GM23338 (cell line): ENCODE results near the gene GSTT4. TPM values are rescaled to one million over a fixed set of nuclear protein-coding genes. Genes with fewer than 3 reads are reported as not detected.

Experiments used
- ATAC-seq: fragments of 200-7000 bp; cut with Tn5 transposase; 3 replicates; pipeline ENCODE4 v1.9.1; 2020
- DNase-seq: peaks from one replicate; pipeline ENCODE4 v3.0.0-alpha.2; 2015; ENCODE audit warnings: low spot score
- H2AFZ ChIP-seq: fragments of 200-600 bp; sonication (generic); 2 replicates; pipeline ENCODE4 v1.8.0; 2016; ENCODE audit warnings: antibody characterized with exemption, mild to moderate bottlenecking, moderate library complexity
- H3F3A ChIP-seq: fragments of 200-600 bp; sonication (generic); replicated peaks from 2 replicates; pipeline ENCODE4 v1.8.0; 2017; ENCODE audit warnings: antibody characterized with exemption, mixed run types, low read depth
- H3K27ac ChIP-seq: fragments of 200-600 bp; sonication (generic); 2 replicates; pipeline ENCODE4 v1.6.1; 2016; ENCODE audit warnings: low read depth
- H3K27me3 ChIP-seq: fragments of 200-600 bp; sonication (generic); 2 replicates; pipeline ENCODE4 v1.8.0; 2016; ENCODE audit warnings: mild to moderate bottlenecking, mixed run types, moderate library complexity; ENCODE audit not compliant: insufficient read depth
- H3K36me3 ChIP-seq: fragments of 200-600 bp; sonication (generic); 2 replicates; pipeline ENCODE4 v1.8.0; 2016; ENCODE audit warnings: mild to moderate bottlenecking; ENCODE audit not compliant: insufficient read depth
- H3K4me1 ChIP-seq: fragments of 200-600 bp; sonication (generic); 2 replicates; pipeline ENCODE4 v1.8.0; 2016; ENCODE audit warnings: mild to moderate bottlenecking, moderate library complexity; ENCODE audit not compliant: insufficient read depth
- H3K4me2 ChIP-seq: fragments of 200-600 bp; sonication (generic); 2 replicates; pipeline ENCODE4 v1.7.1; 2017; ENCODE audit warnings: mixed run types
- H3K4me3 ChIP-seq: fragments of 200-600 bp; sonication (generic); 2 replicates; pipeline ENCODE4 v1.6.1; 2016; ENCODE audit warnings: mixed run types
- H3K79me2 ChIP-seq: fragments of 200-600 bp; sonication (generic); replicated peaks from 2 replicates; pipeline ENCODE4 v1.8.0; 2017; ENCODE audit warnings: mild to moderate bottlenecking; ENCODE audit not compliant: insufficient read depth
- H3K9me2 ChIP-seq: fragments of 200-600 bp; sonication (generic); 2 replicates; pipeline ENCODE4 v1.8.0; 2017; ENCODE audit not compliant: insufficient read depth
- H4K20me1 ChIP-seq: fragments of 200-600 bp; sonication (generic); replicated peaks from 2 replicates; pipeline ENCODE4 v1.8.0; 2017; ENCODE audit warnings: mild to moderate bottlenecking; ENCODE audit not compliant: insufficient read depth
- H3K27ac Mint-ChIP-seq: 2 replicates; pipeline ENCODE4 v1.8.0; 2020; ENCODE audit warnings: inconsistent platforms, mild to moderate bottlenecking, moderate library complexity, mixed read lengths
- H3K27me3 Mint-ChIP-seq: 3 replicates; pipeline ENCODE4 v1.8.0; 2022; ENCODE audit warnings: low read depth, mild to moderate bottlenecking, moderate library complexity, mixed read lengths, inconsistent platforms; ENCODE audit not compliant: insufficient read depth, poor library complexity
- H3K36me3 Mint-ChIP-seq: 3 replicates; pipeline ENCODE4 v1.8.0; 2021; ENCODE audit warnings: low read depth, mild to moderate bottlenecking, inconsistent platforms, moderate library complexity, mixed read lengths
- H3K4me1 Mint-ChIP-seq: 3 replicates; pipeline ENCODE4 v1.8.0; 2020; ENCODE audit warnings: mild to moderate bottlenecking, inconsistent platforms, mixed read lengths
- H3K4me3 Mint-ChIP-seq: 3 replicates; pipeline ENCODE4 v1.8.0; 2021; ENCODE audit warnings: moderate library complexity, mild to moderate bottlenecking, inconsistent platforms, mixed read lengths
- H3K9me3 Mint-ChIP-seq: 3 replicates; pipeline ENCODE4 v1.8.0; 2020; ENCODE audit warnings: moderate library complexity, mild to moderate bottlenecking, inconsistent platforms, mixed read lengths
- CREB1 ChIP-seq: fragments of 250-450 bp; sonication (Bioruptor Pico); IDR thresholded peaks from 2 replicates; pipeline ENCODE4 v1.5.0; 2020; ENCODE audit warnings: low read depth, mild to moderate bottlenecking, moderate library complexity
- EZH2 ChIP-seq: fragments of 200-600 bp; sonication (generic); IDR thresholded peaks from one replicate; pipeline ENCODE4 v1.8.0; 2017; ENCODE audit warnings: antibody characterized with exemption, mild to moderate bottlenecking, low read depth; ENCODE audit not compliant: unreplicated experiment
- EZH2phosphoT487 ChIP-seq: fragments of 200-600 bp; sonication (generic); IDR thresholded peaks from one replicate; pipeline ENCODE4 v1.8.1; 2018; ENCODE audit warnings: antibody characterized with exemption; ENCODE audit not compliant: unreplicated experiment
- STAT1 ChIP-seq: IDR thresholded peaks from one replicate; pipeline ENCODE4 v1.6.1; 2016; ENCODE audit warnings: antibody characterized with exemption; ENCODE audit not compliant: unreplicated experiment
- ZNF114 ChIP-seq: fragments of 250-450 bp; sonication (Bioruptor Pico); IDR thresholded peaks from 2 replicates; pipeline ENCODE4 v1.5.0; 2020; ENCODE audit warnings: mild to moderate bottlenecking, moderate library complexity
- ZNF331 ChIP-seq: fragments of 250-450 bp; sonication (Bioruptor Pico); IDR thresholded peaks from 2 replicates; pipeline ENCODE4 v1.5.0; 2020; ENCODE audit warnings: low read depth, mild to moderate bottlenecking, moderate library complexity
- ZNF462 ChIP-seq: fragments of 250-450 bp; sonication (Bioruptor Pico); IDR thresholded peaks from 2 replicates; pipeline ENCODE4 v1.5.0; 2020; ENCODE audit warnings: mild to moderate bottlenecking, moderate library complexity
- polyA plus RNA-seq: library from polyadenylated mRNA; unstranded; fragments of >200 nt; fragmentation: Nextera tagmentation; extraction: Ambion mirVana; gene quantifications from 2 replicates; pipeline ENCODE4 v1.2.1, GENCODE V29; 2016
- total RNA-seq: library from RNA; depleted of rRNA; stranded (reverse); fragments of >200 nt; shearing (Covaris generic); gene quantifications from 2 replicates; pipeline ENCODE4 v1.2.3, GENCODE V29; 2014
- TF ChIP-seq, protein P1 (sequence below): IDR thresholded peaks from one replicate; pipeline ENCODE4 v1.6.1; 2018; ENCODE audit warnings: antibody characterized with exemption; ENCODE audit not compliant: unreplicated experiment

The GSTT4 gene
- total and polyA plus RNA-seq, 2 experiments from 2014 or later = not detected

GRCh38 chr22:24035296-24035695, 30.0 kb upstream of the GSTT4 start:
- H3K4me3 Mint-ChIP-seq = no peak overlapping the region
- H2AFZ ChIP-seq = no peak overlapping the region
- H3K9me3 Mint-ChIP-seq = no peaks in the 10 kb centered on the region
- peaks cover 27% of the 10 kb centered on the region for H4K20me1 ChIP-seq
- H3K4me3 ChIP-seq = no peak overlapping the region
- peaks cover 28% of the 10 kb centered on the region for H3K36me3 Mint-ChIP-seq
- no peaks in the 10 kb centered on the region for H3K27me3 ChIP-seq
- H3F3A ChIP-seq = no peaks in the 10 kb centered on the region
- TF ChIP-seq CREB1 (no peak), ZNF462 (CRISPR knock-in tag) (no peak), ZNF114 (CRISPR knock-in tag) (no peak), EZH2 (no peak), ZNF331 (no peak), EZH2phosphoT487 (no peak), STAT1 (no peak)
- TF ChIP-seq, protein P1, sequence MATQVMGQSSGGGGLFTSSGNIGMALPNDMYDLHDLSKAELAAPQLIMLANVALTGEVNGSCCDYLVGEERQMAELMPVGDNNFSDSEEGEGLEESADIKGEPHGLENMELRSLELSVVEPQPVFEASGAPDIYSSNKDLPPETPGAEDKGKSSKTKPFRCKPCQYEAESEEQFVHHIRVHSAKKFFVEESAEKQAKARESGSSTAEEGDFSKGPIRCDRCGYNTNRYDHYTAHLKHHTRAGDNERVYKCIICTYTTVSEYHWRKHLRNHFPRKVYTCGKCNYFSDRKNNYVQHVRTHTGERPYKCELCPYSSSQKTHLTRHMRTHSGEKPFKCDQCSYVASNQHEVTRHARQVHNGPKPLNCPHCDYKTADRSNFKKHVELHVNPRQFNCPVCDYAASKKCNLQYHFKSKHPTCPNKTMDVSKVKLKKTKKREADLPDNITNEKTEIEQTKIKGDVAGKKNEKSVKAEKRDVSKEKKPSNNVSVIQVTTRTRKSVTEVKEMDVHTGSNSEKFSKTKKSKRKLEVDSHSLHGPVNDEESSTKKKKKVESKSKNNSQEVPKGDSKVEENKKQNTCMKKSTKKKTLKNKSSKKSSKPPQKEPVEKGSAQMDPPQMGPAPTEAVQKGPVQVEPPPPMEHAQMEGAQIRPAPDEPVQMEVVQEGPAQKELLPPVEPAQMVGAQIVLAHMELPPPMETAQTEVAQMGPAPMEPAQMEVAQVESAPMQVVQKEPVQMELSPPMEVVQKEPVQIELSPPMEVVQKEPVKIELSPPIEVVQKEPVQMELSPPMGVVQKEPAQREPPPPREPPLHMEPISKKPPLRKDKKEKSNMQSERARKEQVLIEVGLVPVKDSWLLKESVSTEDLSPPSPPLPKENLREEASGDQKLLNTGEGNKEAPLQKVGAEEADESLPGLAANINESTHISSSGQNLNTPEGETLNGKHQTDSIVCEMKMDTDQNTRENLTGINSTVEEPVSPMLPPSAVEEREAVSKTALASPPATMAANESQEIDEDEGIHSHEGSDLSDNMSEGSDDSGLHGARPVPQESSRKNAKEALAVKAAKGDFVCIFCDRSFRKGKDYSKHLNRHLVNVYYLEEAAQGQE = no peak
- peaks cover 3% of the 10 kb centered on the region for H3K27me3 Mint-ChIP-seq
- H3K4me1 Mint-ChIP-seq = peaks cover 5% of the 10 kb centered on the region; the same call in 2 of the 3 replicates
- no peaks in the 10 kb centered on the region; the same call in 1 of the 2 replicates for H3K9me2 ChIP-seq
- H3K27ac ChIP-seq = no peak overlapping the region
- DNase-seq = no peak
- H3K27ac Mint-ChIP-seq = 0 out of 2 replicates have a peak overlapping the region, but pooled peaks have one; percentile 10
- H3K4me2 ChIP-seq = no peak overlapping the region
- no peaks in the 10 kb centered on the region for H3K4me1 ChIP-seq
- ATAC-seq = no peak
- peaks cover 3% of the 10 kb centered on the region; the same call in 1 of the 2 replicates for H3K36me3 ChIP-seq
- H3K79me2 ChIP-seq = peaks cover 28% of the 10 kb centered on the region
